Hepatic stellate cell (primary cell): ENCODE data around the gene PNKD.

Source experiments
- DNase-seq: peaks from one replicate; pipeline ENCODE4 v3.0.0; 2011; ENCODE audit warnings: low spot score

Gene PNKD

DNA sequence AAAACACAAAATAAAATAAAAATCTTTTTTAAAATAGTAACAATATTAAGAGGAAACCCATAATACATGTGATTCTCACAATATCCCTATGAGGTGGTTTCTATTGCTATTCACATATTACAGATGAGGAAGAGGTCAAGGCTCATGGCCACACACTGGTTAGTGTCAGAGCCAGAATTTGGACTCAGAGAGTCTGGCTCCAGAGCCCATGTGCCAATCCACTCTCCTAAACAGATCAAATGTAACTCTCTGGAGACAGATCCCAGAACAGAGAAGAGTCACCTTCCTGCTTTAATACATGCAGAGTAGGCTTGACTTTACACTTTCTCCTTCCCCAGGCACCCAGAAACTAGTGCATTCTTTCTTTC is 101.6 kb downstream of the PNKD start:
- no peak for DNase-seq

DNA sequence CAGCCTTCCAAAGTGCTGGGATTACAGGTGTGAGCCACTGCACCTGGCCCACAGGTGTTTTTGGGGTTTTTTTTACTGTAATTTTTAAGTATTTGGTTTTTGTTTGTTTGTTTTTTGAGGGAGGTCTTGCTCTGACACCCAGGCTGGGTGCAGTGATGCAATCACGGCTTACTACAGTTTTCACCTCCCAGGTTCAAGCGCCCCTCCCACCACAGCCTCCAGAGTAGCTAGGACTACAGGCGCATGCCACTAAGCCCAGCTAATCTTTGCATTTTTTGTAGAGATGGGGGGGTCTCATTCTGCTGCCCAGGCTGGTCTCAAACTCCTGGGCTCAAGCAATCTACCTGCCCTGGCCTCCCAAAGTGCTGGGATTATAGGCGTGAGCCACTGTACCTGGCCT is 104.5 kb downstream of the PNKD start:
- no peak for DNase-seq

GRCh38 chr2:218375212-218375611 is 104.9 kb downstream of the PNKD start:
- no peak for DNase-seq

DNA sequence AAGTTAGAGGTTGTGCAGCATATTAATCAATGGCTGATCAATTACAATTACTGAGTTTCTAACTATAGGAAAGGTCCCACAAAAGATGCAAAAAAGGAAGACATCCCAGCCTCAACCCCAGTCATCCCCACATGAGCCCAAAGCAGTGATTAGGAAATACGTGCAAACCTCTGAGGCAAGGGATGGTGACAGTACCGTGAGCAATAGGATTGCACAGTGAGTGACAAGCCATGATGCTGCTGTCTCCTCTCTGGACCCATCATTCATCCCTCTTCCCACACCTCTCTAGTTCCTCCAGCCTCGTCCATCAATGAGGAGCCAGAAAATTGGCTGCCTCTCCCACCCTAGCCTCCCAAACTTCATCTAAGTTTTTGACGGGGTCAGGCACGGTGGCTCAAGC is 107.7 kb downstream of the PNKD start:
- DNase-seq: no peak

- no peak for DNase-seq
Observed at GRCh38 chr2:218381916-218382366, 111.6 kb downstream of the PNKD start, which contains the start of gene SLC11A1. SLC11A1 (plus strand) TSS chr2:218382273; CDS start chr2:218382369, 96 bp downstream.

GRCh38 chr2:218382785-218383184 is 112.5 kb downstream of the PNKD start:
- no peak for DNase-seq

DNA sequence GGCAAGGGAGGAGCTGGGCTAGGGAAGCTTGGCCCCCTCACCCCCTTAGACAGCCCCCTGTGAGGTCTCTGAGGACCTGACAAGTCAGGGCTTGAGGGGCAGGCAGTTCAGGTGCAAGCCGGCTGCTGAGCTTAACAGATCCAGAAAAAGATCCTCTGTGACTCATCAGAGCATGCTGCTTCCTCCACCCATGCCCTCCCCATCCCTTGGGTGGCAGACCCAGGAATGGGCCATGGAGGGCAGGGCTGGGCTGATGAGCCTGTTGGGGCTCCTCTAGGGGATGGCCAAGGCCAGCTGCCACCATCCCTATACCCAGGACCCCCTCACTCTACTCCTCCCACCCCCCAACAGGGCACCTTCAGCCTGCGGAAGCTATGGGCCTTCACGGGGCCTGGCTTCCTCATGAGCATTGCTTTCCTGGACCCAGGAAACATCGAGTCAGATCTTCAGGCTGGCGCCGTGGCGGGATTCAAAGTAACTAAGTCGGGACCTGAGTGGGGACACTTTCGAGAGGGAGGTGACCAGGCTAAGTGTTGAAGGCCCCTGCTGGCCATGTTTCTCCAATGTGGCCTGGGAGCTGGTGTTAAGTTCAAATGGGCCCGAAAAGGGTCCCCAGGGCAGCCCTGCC is 113.7 kb downstream of the PNKD start:
- no peak for DNase-seq

GRCh38 chr2:218384975-218385374 is 114.7 kb downstream of the PNKD start:
- no peak for DNase-seq

DNA sequence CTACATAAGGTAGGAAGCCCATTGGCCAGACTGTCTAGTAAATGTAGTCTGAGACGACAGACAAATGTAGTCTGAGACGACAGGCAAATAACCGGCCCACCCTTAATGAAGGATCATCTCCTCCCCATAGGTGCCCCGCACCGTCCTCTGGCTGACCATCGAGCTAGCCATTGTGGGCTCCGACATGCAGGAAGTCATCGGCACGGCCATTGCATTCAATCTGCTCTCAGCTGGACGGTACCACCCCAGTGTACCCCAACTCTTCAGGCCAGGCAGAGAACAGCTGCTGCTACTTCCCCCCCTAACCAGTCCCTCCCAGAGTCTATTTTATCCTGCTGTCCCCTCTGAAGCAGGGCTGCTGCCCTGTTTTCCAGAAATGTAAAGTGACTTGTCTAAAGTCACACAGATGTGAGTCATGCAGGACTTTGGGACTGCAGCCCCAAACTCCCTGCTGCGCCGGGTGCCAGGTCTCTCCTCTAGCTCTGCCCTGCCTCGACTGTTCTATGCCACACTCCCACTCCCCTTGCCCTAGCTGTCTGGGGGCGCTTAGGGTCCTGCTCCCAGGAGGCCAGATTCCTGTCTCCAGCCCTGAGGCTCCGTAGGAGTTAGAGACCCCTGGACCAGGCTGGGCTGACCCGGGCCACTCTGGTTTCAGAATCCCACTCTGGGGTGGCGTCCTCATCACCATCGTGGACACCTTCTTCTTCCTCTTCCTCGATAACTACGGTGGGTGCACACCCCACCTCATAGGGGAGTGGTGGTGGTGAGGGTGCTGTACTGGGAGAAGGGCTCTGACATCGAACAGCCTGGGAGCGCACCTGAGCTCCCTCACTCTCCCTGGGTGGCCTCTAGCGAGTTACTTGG is 116.4 kb downstream of the PNKD start:
- no peak for DNase-seq

DNA sequence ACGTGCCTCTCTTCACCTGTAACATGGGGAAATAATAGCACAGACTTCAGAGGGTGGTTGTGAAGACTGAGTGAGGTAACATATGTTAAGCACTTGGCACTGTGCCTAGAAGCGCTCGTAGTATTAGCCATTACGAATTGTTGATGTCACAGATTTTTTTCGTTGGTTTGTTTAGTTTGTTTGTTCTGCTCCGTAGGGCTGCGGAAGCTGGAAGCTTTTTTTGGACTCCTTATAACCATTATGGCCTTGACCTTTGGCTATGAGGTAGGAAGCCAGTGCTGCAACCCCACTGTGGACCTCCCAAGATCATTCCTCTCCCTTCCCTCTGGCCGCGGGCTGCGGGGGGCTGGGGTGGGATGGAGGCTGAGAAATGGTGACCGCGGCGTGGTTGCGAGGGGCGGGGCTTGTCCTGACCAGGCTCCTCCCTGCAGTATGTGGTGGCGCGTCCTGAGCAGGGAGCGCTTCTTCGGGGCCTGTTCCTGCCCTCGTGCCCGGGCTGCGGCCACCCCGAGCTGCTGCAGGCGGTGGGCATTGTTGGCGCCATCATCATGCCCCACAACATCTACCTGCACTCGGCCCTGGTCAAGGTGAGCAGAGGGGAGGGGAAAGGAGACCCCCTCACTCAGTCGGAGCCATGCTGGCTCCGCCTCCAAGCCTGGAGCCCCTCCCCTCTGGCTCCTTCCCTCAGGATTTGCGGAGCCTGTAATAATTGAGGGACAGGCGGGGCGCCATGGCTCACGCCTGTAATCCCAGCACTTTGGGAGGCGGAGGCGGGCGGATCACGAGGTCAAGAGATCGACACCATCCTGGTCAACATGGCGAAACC is 117.3 kb downstream of the PNKD start:
- peak; percentile 49 for DNase-seq

DNA sequence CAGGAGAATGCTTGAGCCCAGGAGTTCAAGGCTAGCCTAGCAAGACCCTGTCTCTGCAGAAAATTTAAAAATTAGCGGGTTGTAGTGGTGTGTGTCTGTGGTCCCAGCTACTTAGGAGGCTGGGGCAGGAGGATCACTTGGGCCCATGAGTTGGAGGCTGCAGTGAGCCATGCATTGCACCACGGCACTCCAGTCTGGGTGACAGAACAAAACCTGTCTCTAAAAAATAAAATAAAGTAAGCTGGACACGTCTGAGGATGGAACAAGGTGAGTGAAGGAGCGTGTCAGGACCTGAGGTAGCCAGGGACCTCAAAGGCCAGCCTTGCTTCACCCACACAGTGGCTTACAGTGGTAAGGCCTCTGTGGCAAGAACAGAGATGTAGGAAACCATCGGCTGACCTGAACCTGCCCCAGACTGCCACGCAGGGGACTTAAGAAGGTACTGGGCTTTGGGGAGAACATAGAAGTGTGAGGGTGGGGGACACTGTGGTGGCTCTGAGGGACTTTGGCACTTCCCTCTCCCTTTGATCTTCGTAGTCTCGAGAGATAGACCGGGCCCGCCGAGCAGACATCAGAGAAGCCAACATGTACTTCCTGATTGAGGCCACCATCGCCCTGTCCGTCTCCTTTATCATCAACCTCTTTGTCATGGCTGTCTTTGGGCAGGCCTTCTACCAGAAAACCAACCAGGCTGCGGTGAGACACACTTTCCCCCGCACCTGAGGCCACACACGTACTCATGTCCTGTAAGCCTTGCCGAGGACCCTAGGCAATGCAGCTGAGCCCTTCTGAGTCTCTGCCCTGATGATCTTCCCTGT is 119.2 kb downstream of the PNKD start:
- no peak for DNase-seq

DNA sequence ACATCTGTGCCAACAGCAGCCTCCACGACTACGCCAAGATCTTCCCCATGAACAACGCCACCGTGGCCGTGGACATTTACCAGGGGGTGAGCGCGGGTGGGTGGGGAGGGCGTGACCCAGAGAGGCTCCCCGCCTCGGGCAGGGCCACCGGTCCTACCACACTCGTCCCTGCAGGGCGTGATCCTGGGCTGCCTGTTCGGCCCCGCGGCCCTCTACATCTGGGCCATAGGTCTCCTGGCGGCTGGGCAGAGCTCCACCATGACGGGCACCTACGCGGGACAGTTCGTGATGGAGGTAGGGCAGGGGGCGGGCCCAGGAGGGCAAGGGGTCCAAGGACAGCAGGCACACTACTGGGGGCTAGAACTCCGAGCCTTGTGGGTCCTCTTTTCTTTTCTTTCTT is 120.9 kb downstream of the PNKD start:
- DNase-seq: no peak

DNA sequence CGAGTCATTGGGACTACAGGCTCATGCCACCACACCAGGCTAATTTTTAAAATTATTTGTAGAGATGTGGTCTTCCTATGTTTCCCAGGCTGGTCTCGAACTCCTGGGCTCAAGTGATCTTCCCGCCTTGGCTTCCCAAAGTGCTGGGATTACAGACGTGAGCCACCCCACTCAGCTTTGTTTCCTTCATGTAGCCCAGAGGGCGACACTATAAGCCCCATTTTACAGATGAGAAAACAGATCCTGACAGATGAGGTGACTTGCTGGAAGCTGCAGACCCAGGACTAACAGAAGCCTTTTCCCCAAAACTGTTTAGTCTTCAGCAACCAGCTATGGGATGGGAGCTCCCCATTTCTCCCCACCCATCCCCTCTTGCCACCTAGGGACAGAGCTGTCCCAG is 122.1 kb downstream of the PNKD start:
- no peak for DNase-seq

GRCh38 chr2:218392891-218393462 is 122.7 kb downstream of the PNKD start:
- no peak for DNase-seq

DNA sequence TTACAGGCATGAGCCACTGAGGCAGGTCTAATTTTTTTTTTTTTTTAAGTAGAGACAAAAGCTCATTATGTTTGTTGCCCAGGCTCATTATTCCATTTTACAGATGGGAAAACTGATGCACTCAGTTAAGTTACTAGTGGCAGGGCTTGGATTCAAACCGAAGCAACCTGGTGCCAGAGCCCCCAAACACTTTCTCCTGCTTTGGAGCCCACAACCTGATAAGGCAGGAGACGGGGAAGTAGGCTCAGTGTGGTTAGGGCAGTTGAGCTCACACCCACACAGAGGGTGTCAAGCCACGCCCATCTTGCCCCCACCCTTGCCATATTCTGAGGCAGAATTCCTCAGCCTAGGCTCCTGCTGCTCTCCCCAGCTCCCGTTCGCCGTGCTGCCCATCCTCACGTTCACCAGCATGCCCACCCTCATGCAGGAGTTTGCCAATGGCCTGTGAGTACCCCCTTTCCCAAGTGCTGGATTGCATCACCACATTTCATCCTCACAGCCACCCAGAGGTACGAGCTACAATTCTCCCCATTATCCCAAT is 123.5 kb downstream of the PNKD start:
- DNase-seq: no peak

- no peak for DNase-seq
Observed at GRCh38 chr2:218394298-218395089, 124.2 kb downstream of the PNKD start.

DNA sequence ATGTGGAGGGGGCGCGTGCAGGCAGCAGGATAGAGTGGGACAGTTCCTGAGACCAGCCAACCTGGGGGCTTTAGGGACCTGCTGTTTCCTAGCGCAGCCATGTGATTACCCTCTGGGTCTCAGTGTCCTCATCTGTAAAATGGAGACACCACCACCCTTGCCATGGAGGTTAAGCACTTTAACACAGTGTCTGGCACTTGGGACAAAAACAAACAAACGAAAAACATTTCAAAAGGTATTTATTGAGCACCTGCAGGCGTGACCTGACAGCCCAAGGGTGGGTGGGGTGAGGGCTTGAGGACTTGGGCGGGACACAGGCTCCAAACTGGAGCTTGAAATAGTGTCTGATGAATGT is 124.7 kb downstream of the PNKD start:
- no peak for DNase-seq

GRCh38 chr2:218395456-218395825 is 125.1 kb downstream of the PNKD start:
- no peak for DNase-seq

- DNase-seq: peak; percentile 91
Observed at GRCh38 chr2:218395826-218396687, 125.7 kb downstream of the PNKD start.
